ENCODE measurements around the gene STIMATE. TPM values are rescaled to one million over a fixed set of nuclear protein-coding genes. Genes with fewer than 3 reads are reported as not detected.

Gene STIMATE
- total and polyA plus RNA-seq, 2 of the 4 experiments (the other 2 are of a cell fraction) = 10.6 to 17.8 TPM

GRCh38 chr3:52920841-52921240, 23.5 kb upstream of the STIMATE start:
- Histone ChIP-seq H2AK5ac (ENCODE audit: low read depth, low read length) (no peak overlapping the region), H3K79me1 (ENCODE audit: low read depth in 1 of 2, low read length in 2 of 2) (no peaks in the 10 kb centered on the region), H4K91ac (ENCODE audit: insufficient read depth, low read depth, low read length) (no peak overlapping the region), H3K9ac (ENCODE audit: low read depth, low read length) (no peak overlapping the region), H2BK5ac (ENCODE audit: low read depth, low read length, poor library complexity, severe bottlenecking) (no peak overlapping the region), H4K20me1 (ENCODE audit: insufficient read depth, low read length) (no peaks in the 10 kb centered on the region), H3K27me3 (ENCODE audit: control insufficient read depth, insufficient read depth, low read length) (no peaks in the 10 kb centered on the region), H3K18ac (ENCODE audit: low read depth, low read length) (no peak overlapping the region), H3K36me3 (ENCODE audit: control insufficient read depth, insufficient read depth, low read length) (no peaks in the 10 kb centered on the region), H3K56ac (ENCODE audit: extremely low read depth, insufficient read depth, low read length) (no peak overlapping the region), H3K4me1 (ENCODE audit: control insufficient read depth, insufficient read depth, low read length) (no peaks in the 10 kb centered on the region), H3K9me1 (ENCODE audit: insufficient read depth, low read length) (no peaks in the 10 kb centered on the region), H2BK20ac (ENCODE audit: low read depth, low read length) (no peak overlapping the region), H2AK9ac (replicated peaks; ENCODE audit: low read depth, low read length, poor library complexity) (no peak overlapping the region), H3K4me2 (ENCODE audit: low read depth, low read length) (no peak overlapping the region), H3K4me3 (ENCODE audit: insufficient read depth, low read depth, low read length) (no peak overlapping the region), H3K23ac (ENCODE audit: low read depth, low read length) (no peak overlapping the region), H3K27ac (ENCODE audit: insufficient read depth, low read length) (no peak overlapping the region), H3K9me3 (ENCODE audit: control insufficient read depth, insufficient read depth, low read length) (no peaks in the 10 kb centered on the region), H4K5ac (ENCODE audit: low read depth, low read length) (no peak overlapping the region), H3K14ac (replicated peaks; ENCODE audit: low read depth, low read length) (no peak overlapping the region), H2AFZ (replicated peaks; ENCODE audit: low read length, poor library complexity) (no peak overlapping the region), H2BK15ac (ENCODE audit: low read depth, low read length) (no peak overlapping the region), H3K4ac (ENCODE audit: low read depth, low read length) (no peak overlapping the region), H4K8ac (ENCODE audit: low read depth in 2 of 2, low read length in 2 of 2) (no peak overlapping the region), H2BK120ac (ENCODE audit: low read depth, low read length) (no peak overlapping the region)
- TF ChIP-seq RAD21 (IDR thresholded peaks at IDR 0.05; ENCODE audit: low read length) (no peak), MXI1 (IDR thresholded peaks at IDR 0.05; ENCODE audit: borderline replicate concordance, low read depth, low read length) (no peak), RFX5 (IDR thresholded peaks at IDR 0.05; ENCODE audit: low read depth, low read length) (no peak), CHD1 (IDR thresholded peaks at IDR 0.05; ENCODE audit: low read depth, low read length) (no peak), RCOR1 (IDR thresholded peaks at IDR 0.05; ENCODE audit: insufficient replicate concordance, low read length) (no peak), USF2 (IDR thresholded peaks at IDR 0.05; ENCODE audit: low read depth, low read length) (no peak)
- in situ Hi-C loops (cut with MboI; ENCODE audit: low sequenced_read_pairs) (no loop called here), intact Hi-C loops (cut with micrococcal nuclease) (no loop called here), dilution Hi-C loops (cut with HindIII; ENCODE audit: low sequenced_read_pairs, unreplicated experiment) (no loop called here)
- WGBS, 2 experiments (ENCODE audit: extremely low coverage in 2 of 2, insufficient read length in 1 of 2) = 80% methylated on average over 1 of the region's 2 CpGs; no CpG with 5 or more reads in 1 of the 2 experiments
- POLR2A ChIA-PET (ENCODE audit: unreplicated experiment) = no interaction called here
- DNase-seq = no peak
- BruUV-seq (replicated peaks) = no TSS peak
- CTCF ChIA-PET = interaction anchor here (0.6 kb wide), 1 partner anchor 473 kb away, joined by 3 read pairs; no protein-coding TSS in a partner anchor
- ATAC-seq (ENCODE audit: low read depth) = no peak

All from IMR-90 (cell line).